ENCODE measurements around the gene LRTM2.

- no peak for TF ChIP-seq CTCF (conservative IDR thresholded peaks at IDR 0.05; ENCODE audit: low read length)
- TF ChIP-seq EZH2phosphoT487 (IDR thresholded peaks at IDR 0.05; ENCODE audit: borderline replicate concordance), result no peak
These were observed 13.1 kb upstream of the LRTM2 start for GRCh38 chr12:1807087-1807860.
